ENCODE data around the gene ACP1. TPM values are rescaled to one million over a fixed set of nuclear protein-coding genes. Genes with fewer than 3 reads are reported as not detected.

ACP1 gene
- total and polyA plus RNA-seq, 10 of the 15 experiments (the other 5 are each of a cell fraction or from before 2014, with no cell fraction given), result 120 to 468 (median 175) TPM

DNA sequence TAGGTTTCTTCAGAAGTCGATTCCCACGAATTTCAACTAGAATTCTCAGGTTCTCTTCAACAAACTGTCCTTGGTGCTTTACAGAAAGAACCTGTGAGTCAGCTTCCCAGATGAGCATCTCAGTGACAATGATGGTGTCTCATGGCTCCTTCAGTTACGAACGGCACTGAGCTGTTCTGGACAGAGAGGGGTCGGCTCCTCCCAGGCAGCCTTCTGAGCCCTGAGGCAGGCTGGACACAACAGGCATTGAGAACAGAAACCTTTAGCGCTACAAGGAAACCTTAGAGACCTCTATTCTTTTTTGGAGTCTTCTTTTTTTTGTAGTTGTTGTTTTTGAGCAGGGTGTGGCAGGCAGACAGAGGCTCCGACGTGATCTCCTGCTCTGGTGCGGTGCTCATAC, 58.3 kb downstream of the ACP1 start:
- H3K27me3 ChIP-seq (replicated peaks in 1 of 2; ENCODE audit: control insufficient read depth in 2 of 2, insufficient read depth in 2 of 2, low read length in 1 of 2), result no peaks in the 10 kb centered on the region; a peak in 1 of 4 replicates
- CTCF ChIA-PET, result no interaction called here
- intact Hi-C loops (cut with micrococcal nuclease; ENCODE audit: unreplicated experiment) (no loop called here), in situ Hi-C loops (cut with MboI) (no loop called here)
- no peaks in the 10 kb centered on the region for H3K9me3 ChIP-seq (replicated peaks; ENCODE audit: control insufficient read depth, insufficient read depth, low read length)
- H3K79me2 ChIP-seq (ENCODE audit: control insufficient read depth, insufficient read depth, low read length), result no peaks in the 10 kb centered on the region
- no peaks in the 10 kb centered on the region for H4K20me1 ChIP-seq (ENCODE audit: control insufficient read depth, insufficient read depth)
- no peak overlapping the region for H3K4me3 ChIP-seq
- H3K4me2 ChIP-seq (ENCODE audit: control insufficient read depth, insufficient read depth), result no peak overlapping the region
- no peaks in the 10 kb centered on the region for H3K4me1 ChIP-seq (ENCODE audit: control insufficient read depth, insufficient read depth, low read length)
- POLR2A ChIA-PET, result no interaction called here
- 53% methylated on average over 9 of the region's 9 CpGs for WGBS (ENCODE audit: insufficient coverage, insufficient replicate concordance, low lambda C conversion rate, missing lambda C conversion rate)
- H3K36me3 ChIP-seq (ENCODE audit: control insufficient read depth in 2 of 2, insufficient read depth in 2 of 2, low read length in 1 of 2), result no peaks in the 10 kb centered on the region
- DNase-seq (ENCODE audit: low read depth, low spot score) (no peak), FAIRE-seq (no peak), ATAC-seq (no peak)
- H3K9ac ChIP-seq (ENCODE audit: control insufficient read depth, insufficient read depth, low read length), result no peak overlapping the region
- no TSS peak for BruUV-seq (replicated peaks)
- no peak overlapping the region for H3K27ac ChIP-seq (ENCODE audit: control insufficient read depth, insufficient read depth)
- TF ChIP-seq SREBF1 (IDR thresholded peaks at IDR 0.05; ENCODE audit: low read length) (no peak), TARDBP (IDR thresholded peaks at IDR 0.05; ENCODE audit: borderline replicate concordance) (no peak), FOXM1 (IDR thresholded peaks at IDR 0.05; ENCODE audit: low read depth, low read length) (no peak), IKZF2 (IDR thresholded peaks at IDR 0.05) (no peak), TCF12 (IDR thresholded peaks at IDR 0.05; ENCODE audit: low read depth, low read length) (no peak), RB1 (IDR thresholded peaks at IDR 0.05; ENCODE audit: borderline replicate concordance) (no peak), CBFB (IDR thresholded peaks at IDR 0.05; ENCODE audit: low read depth) (no peak), POLR2AphosphoS2 (IDR thresholded peaks at IDR 0.05; ENCODE audit: low read depth, low read length) (no peak), PAX8 (IDR thresholded peaks at IDR 0.05) (no peak), ZNF622 (IDR thresholded peaks at IDR 0.05) (no peak), SUPT20H (IDR thresholded peaks at IDR 0.05; ENCODE audit: borderline replicate concordance, control insufficient read depth, low read depth, low read length) (no peak), BMI1 (IDR thresholded peaks at IDR 0.05; ENCODE audit: borderline replicate concordance) (no peak), STAT3 (IDR thresholded peaks at IDR 0.05; ENCODE audit: low read depth, low read length) (no peak)
- TF ChIP-seq, protein P1, sequence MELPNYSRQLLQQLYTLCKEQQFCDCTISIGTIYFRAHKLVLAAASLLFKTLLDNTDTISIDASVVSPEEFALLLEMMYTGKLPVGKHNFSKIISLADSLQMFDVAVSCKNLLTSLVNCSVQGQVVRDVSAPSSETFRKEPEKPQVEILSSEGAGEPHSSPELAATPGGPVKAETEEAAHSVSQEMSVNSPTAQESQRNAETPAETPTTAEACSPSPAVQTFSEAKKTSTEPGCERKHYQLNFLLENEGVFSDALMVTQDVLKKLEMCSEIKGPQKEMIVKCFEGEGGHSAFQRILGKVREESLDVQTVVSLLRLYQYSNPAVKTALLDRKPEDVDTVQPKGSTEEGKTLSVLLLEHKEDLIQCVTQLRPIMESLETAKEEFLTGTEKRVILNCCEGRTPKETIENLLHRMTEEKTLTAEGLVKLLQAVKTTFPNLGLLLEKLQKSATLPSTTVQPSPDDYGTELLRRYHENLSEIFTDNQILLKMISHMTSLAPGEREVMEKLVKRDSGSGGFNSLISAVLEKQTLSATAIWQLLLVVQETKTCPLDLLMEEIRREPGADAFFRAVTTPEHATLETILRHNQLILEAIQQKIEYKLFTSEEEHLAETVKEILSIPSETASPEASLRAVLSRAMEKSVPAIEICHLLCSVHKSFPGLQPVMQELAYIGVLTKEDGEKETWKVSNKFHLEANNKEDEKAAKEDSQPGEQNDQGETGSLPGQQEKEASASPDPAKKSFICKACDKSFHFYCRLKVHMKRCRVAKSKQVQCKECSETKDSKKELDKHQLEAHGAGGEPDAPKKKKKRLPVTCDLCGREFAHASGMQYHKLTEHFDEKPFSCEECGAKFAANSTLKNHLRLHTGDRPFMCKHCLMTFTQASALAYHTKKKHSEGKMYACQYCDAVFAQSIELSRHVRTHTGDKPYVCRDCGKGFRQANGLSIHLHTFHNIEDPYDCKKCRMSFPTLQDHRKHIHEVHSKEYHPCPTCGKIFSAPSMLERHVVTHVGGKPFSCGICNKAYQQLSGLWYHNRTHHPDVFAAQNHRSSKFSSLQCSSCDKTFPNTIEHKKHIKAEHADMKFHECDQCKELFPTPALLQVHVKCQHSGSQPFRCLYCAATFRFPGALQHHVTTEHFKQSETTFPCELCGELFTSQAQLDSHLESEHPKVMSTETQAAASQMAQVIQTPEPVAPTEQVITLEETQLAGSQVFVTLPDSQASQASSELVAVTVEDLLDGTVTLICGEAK (IDR thresholded peaks at IDR 0.05; ENCODE audit: borderline replicate concordance), result no peak
- no peak overlapping the region for H2AFZ ChIP-seq (ENCODE audit: control insufficient read depth, low read depth, low read length)
- SMC1A ChIA-PET (ENCODE audit: uncharacterized antibody, unreplicated experiment), result no interaction called here
- RAD21 ChIA-PET (ENCODE audit: unreplicated experiment), result no interaction called here

Other genes starting within 250 kb of the ACP1 start
- gene FAM110C, start 218.4 kb upstream of the ACP1 start, total RNA-seq (2014; rRNA removed), result not detected in 2 replicates
- not detected in 2 replicates for gene FAM110C, start 218.4 kb upstream of the ACP1 start, total RNA-seq (2014; rRNA removed; fragmentation: Illumina TruSeq; extraction: Trizol)
- not detected in 2 replicates for gene FAM110C, start 218.4 kb upstream of the ACP1 start, total RNA-seq (2021)
- gene FAM110C, start 218.4 kb upstream of the ACP1 start, polyA plus RNA-seq (2011; rRNA removed), result not detected in 2 replicates
- not detected in 2 replicates for gene FAM110C, start 218.4 kb upstream of the ACP1 start, polyA plus RNA-seq (2014; fragmentation: Illumina TruSeq; extraction: Trizol)
- gene FAM110C, start 218.4 kb upstream of the ACP1 start, polyA plus RNA-seq (2014; fragmentation: Nextera tagmentation; extraction: Ambion mirVana), result not detected
- not detected in 2 replicates for gene FAM110C, start 218.4 kb upstream of the ACP1 start, polyA plus RNA-seq (2014; rRNA removed)
- not detected for gene FAM110C, start 218.4 kb upstream of the ACP1 start, polyA plus RNA-seq (2016; fragmentation: Nextera tagmentation; extraction: Ambion mirVana)
- 15.7 and 18.6 TPM in 2 replicates for gene SH3YL1, start 915 bp upstream of the ACP1 start, total RNA-seq (2014; rRNA removed)
- gene SH3YL1, start 915 bp upstream of the ACP1 start, total RNA-seq (2014; rRNA removed; fragmentation: Illumina TruSeq; extraction: Trizol), result 17.2 and 20.8 TPM in 2 replicates
- 15.0 and 18.7 TPM in 2 replicates for gene SH3YL1, start 915 bp upstream of the ACP1 start, total RNA-seq (2021)
- 19.0 and 26.3 TPM in 2 replicates for gene SH3YL1, start 915 bp upstream of the ACP1 start, polyA plus RNA-seq (2011; rRNA removed)
- gene SH3YL1, start 915 bp upstream of the ACP1 start, polyA plus RNA-seq (2014; fragmentation: Illumina TruSeq; extraction: Trizol), result 20.6 and 29.6 TPM in 2 replicates
- 10 to 100 TPM; 13.7 to 15.4 TPM for gene SH3YL1, start 915 bp upstream of the ACP1 start, polyA plus RNA-seq (2014; fragmentation: Nextera tagmentation; extraction: Ambion mirVana)
- gene SH3YL1, start 915 bp upstream of the ACP1 start, polyA plus RNA-seq (2014; rRNA removed), result 20.5 and 22.4 TPM in 2 replicates
- gene SH3YL1, start 915 bp upstream of the ACP1 start, polyA plus RNA-seq (2016; fragmentation: Nextera tagmentation; extraction: Ambion mirVana), result 10 to 100 TPM; 12.2 to 13.2 TPM
- not detected in 2 replicates for gene ALKAL2, start 23.1 kb downstream of the ACP1 start, total RNA-seq (2014; rRNA removed)
- gene ALKAL2, start 23.1 kb downstream of the ACP1 start, total RNA-seq (2014; rRNA removed; fragmentation: Illumina TruSeq; extraction: Trizol), result not detected in 2 replicates
- gene ALKAL2, start 23.1 kb downstream of the ACP1 start, total RNA-seq (2021), result not detected in 2 replicates
- not detected in 2 replicates for gene ALKAL2, start 23.1 kb downstream of the ACP1 start, polyA plus RNA-seq (2011; rRNA removed)
- not detected in 2 replicates for gene ALKAL2, start 23.1 kb downstream of the ACP1 start, polyA plus RNA-seq (2014; fragmentation: Illumina TruSeq; extraction: Trizol)
- gene ALKAL2, start 23.1 kb downstream of the ACP1 start, polyA plus RNA-seq (2014; fragmentation: Nextera tagmentation; extraction: Ambion mirVana), result under 1 TPM in 1 of 2 experiments, not detected in 1; 0.11 TPM
- 0.11 TPM in 1 of 2 replicates, not detected in the other for gene ALKAL2, start 23.1 kb downstream of the ACP1 start, polyA plus RNA-seq (2014; rRNA removed)
- gene ALKAL2, start 23.1 kb downstream of the ACP1 start, polyA plus RNA-seq (2016; fragmentation: Nextera tagmentation; extraction: Ambion mirVana), result under 1 TPM; 0.11 to 0.29 TPM